ENCODE measurements around the gene TYMS.

GRCh38 chr18:618618-619017 is 38.8 kb upstream of the TYMS start:
- TF ChIP-seq EZH2phosphoT487 (IDR thresholded peaks at IDR 0.05; ENCODE audit: low read depth) (no peak), CTCF (IDR thresholded peaks at IDR 0.05; ENCODE audit: low read depth, low read length) (no peak)

Measured in OCI-LY3 (cell line).